D341Med (cell line): Measurements from ENCODE around the gene TAAR6.
"Not testable (repeated sequence)": the region's sequence is repeated elsewhere in the genome, so short reads cannot be mapped to it uniquely, and the experiment has no call there.

ENCODE experiments used
- DNase-seq: peaks from one replicate; pipeline ENCODE4 v3.0.0; 2012; ENCODE audit warnings: low spot score

TAAR6 gene, protein sequence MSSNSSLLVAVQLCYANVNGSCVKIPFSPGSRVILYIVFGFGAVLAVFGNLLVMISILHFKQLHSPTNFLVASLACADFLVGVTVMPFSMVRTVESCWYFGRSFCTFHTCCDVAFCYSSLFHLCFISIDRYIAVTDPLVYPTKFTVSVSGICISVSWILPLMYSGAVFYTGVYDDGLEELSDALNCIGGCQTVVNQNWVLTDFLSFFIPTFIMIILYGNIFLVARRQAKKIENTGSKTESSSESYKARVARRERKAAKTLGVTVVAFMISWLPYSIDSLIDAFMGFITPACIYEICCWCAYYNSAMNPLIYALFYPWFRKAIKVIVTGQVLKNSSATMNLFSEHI

GRCh38 chr6:132570221-132570777 lies at the start of gene TAAR6:
Gene TAAR6 (plus strand): TSS chr6:132570322. CDS start chr6:132570322, 0 bp downstream.
- DNase-seq, result no peak

DNA sequence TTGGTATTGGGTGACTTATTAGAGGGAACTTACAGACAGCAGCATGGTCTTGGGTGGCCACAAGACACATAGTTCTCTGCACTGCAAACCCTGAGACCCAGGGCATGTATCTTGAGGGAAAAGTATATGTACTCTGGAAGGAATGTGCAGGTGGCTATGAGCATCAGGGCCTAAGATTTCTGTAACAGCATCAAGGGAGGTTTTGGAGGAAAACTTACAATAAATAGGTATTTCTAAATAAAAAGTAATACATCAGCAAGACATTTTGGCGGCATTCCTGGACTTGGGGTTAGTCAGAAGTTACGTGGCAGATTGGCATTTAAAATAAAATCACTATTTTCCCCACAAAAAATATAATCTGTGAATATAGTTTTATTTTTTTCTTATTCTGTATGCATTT lies 49.2 kb upstream of the TAAR6 start:
- DNase-seq, result no peak

GRCh38 chr6:132524646-132525045 lies 45.5 kb upstream of the TAAR6 start:
- DNase-seq, result no peak

DNA sequence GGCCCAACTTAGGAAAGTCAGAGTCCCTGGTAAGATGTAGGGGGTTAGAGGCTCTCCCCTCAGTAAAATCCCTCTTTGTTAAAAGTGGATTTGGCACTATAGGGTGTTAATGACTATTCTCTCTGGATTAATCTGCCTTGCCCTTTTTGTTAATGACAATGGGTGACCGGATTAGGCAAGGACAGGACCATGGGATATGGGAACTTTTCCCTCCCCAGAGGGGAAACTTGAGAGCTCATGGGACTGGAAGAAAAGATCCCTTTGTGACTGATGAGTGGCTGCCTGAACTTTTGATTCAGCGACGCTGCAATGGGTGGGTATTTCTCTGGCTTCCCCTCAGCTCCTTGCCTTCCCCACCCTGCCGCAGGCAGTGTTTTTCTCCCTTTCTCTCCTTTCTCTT lies 44.3 kb upstream of the TAAR6 start:
- no peak for DNase-seq

GRCh38 chr6:132526461-132526860 lies 43.7 kb upstream of the TAAR6 start:
- DNase-seq, result no peak

DNA sequence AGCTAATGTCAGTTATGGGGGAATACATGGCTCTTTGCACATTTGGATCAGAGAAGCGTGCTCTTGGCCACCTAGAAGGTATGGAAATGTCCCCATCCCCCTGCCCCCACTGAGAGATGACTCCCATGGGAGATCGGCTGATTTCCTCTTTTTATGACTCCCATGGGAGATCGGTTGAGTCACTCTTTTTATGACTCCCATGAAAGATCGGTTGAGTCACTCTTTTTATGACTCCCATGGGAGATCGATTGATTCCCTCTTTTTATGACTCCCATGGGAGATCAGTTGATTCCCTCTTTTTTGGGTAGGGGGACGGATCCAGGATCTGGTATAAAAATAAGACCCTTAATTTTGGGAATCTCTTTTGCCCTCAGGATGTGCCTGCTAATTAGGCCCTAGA lies 42.3 kb upstream of the TAAR6 start:
- no peak for DNase-seq

DNA sequence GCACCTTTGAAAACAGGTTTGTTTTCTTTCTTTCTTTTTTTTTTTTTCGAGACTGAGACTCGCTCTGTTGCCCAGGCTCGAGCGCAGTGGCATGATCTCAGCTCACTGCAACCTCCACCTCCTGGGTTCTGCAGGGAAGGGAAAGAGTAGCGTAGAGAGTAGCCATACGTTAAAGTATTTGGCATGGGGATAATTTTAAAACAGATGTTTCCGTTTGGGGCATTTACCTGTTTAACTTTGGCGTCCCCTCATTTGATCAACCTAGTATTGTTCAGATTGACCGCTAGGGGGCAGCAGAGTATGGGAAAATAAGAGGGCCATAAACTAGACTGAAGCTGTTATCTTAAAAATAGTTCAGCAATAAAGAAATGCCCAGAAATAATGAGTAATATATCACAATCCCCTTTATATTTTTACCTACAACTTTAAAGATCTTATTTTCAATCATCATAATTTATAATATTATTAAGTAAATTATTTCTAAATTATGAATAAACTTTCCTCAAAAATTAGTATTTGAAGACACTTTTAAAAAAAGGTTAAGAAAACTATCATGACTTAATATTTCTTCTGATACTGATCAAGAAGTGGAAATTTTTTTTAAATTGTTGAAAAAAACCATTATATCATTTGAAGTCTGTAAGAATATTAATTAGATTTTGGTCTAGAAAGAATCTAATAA lies 39.7 kb upstream of the TAAR6 start:
- DNase-seq, result peak; percentile 44

DNA sequence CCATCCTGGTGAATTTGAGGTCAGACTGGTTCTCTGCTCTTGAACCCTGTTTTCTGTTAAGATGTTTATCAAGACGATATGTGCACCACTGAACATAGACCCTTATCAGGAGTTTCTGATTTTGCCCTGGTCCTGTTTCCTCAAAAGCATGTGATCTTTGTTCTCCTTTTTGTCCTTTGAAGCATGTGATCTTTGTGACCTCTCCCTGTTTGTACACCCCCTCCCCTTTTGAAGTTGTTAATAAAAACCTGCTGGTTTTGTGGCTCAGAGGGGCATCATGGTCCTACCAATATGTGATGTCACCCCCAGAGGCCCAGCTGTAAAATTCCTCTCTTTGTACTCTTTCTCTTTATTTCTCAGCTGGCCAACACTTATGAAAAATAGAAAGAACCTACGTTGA lies 35.6 kb upstream of the TAAR6 start:
- not testable (repeated sequence) for DNase-seq

GRCh38 chr6:132537145-132537544 lies 33.0 kb upstream of the TAAR6 start:
- no peak for DNase-seq

DNA sequence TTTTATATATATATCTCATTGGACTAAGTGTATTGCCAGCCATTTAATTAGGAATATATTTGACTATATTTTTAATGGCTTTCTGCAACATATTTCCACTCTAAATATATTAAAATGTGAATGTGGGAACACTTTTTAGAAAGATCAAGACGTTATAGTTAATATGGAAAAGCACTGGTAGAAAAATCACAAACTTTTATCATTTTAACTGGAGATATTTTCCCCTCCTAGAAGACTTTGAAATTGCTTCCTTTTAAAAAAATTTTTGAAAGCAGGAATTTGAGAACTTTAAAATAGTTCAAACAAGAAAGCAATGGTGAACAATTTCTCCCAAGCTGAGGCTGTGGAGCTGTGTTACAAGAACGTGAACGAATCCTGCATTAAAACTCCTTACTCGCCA lies 32.1 kb upstream of the TAAR6 start, which contains the start of gene TAAR9:
TAAR9 (plus strand) TSS at position 301 of the 400 bp plus-strand sequence; CDS start at position 314, 13 bp downstream.
- no peak for DNase-seq

DNA sequence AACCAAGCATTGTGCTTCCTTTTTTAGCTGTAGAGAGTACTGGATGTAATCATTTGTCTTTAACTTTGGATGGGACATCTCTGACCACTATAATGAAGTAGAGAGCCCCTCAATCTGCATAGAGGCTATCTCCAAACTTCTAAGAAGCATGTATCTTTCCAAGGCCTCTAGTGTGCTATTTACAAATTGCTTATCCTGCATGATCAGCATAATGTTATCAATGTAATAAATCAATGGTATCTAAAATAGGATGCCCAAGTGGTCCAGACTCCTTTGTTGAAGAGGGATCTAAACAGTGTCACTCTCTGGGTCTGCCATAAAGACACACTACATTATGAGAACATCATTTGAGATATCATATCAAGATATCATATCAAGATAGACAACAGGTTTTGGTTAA lies 25.3 kb upstream of the TAAR6 start:
- DNase-seq, result no peak

- DNase-seq, result no peak
Measured at GRCh38 chr6:132548746-132549463, 21.2 kb upstream of the TAAR6 start.

DNA sequence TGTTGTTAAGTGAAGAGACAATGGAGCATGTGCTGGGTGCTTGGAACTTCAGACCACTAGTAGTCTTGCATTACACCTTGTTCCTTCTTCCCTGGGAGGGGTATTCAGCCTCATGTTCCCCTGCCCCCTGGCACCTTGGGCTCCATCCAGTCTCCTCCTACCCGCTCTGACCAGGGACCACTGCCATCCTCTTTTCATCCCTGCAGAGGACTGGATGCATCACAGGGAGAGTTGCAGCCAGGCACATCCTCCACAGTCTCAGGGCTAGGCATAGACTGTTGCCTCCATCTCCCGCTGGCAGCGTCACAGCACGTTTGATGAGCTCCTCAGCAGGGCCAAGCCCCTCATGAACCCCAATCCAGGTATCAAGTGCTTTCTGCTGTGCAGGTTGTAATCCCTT lies 18.9 kb upstream of the TAAR6 start:
- DNase-seq, result no peak

- no peak for DNase-seq
Measured at GRCh38 chr6:132552372-132552771, 17.8 kb upstream of the TAAR6 start, which contains the start of gene TAAR8. Gene TAAR8 (plus strand): TSS chr6:132552672. CDS start chr6:132552693, 21 bp downstream.

DNA sequence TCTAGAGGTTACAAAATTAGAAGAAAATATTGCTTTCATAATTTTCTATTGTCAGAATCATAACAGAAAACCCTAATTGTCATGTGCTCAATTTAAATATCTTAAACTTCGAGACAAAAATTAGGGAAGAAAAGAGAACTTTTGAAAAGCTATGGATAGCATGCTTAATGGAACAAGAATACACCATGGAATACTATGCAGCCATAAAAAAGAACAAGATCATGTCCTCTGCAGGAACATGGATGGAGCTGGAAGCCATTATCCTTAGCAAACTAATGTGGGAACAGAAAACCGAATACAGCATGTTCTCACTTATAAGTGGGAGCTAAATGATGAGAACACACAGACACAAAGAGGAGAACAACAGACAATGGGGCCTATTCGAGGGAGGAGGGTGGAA lies 10.0 kb upstream of the TAAR6 start:
- DNase-seq, result not testable (repeated sequence)

DNA sequence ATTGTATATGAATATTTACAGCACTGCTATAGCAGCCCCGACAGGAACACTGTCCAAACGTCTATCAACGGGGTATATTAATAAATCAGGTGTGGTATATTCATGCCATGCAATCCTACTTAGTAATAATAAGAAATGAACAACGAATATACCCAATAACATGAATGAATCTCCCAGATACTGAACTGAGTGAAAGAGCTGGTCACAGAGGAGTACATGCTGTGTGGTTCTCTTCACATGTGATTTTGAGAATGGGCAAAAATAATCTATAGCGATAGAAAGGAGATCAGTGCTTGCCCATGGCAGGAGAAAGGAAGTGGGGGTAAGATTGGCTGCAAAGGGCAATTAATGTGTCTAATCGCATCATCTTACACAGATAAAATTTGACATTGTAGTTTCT lies 3.7 kb upstream of the TAAR6 start:
- DNase-seq, result no peak

DNA sequence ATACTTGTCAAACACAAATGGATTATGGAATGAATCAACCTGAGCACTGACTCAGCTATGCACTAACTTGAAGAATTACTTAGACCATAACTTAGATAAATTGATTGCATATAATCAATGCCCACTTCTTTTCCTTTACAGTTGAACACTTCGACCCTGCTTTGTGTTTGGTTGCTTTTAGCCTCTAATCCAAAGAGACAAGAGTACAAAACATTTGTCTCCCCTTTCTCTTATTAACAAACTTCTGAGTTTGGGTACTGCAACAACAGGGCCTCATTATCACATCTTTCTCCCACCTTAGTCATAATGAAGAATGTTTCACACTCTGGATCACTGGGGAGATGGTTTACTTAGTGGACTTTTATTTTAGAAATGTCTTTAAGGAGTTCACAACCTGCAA lies 2.6 kb upstream of the TAAR6 start:
- DNase-seq, result no peak

DNA sequence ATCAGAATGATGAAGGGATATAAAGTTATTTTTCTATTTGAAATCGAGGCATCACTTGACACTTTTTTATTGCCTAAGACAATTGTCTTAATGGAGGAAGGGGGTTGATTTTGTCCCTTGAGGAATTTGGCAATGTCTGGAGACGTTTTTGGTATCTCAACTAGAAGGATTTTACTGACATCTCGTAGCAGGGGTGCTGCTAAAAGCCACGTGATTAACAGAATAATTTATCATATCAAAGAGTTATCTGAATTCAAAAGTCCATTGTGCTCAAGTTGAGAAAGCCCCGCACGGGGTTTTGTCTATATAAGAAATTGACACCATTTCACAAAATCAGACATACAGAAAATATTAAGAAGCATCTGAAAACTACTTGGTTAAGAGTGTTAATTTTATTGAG lies 1.5 kb upstream of the TAAR6 start:
- DNase-seq, result no peak

DNA sequence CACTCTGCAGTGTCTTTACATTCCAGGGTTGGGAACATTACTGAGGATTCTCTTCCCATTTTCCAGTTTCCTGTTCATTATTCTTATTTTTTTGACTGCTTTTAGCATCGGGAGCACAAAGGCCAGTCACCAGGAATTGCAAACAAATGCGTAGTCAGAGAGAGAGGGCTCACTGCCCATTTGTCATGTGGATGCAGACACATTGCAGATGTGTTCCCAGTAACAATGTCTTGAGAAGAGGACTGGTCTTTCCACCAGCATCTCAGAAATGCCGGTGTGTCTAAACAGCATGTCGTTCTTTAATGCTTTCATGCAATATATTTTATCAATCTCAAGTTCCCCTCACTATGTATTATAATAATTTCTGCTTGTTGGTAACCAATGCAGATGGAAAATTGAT lies 952 bp upstream of the TAAR6 start:
- DNase-seq, result no peak

DNA sequence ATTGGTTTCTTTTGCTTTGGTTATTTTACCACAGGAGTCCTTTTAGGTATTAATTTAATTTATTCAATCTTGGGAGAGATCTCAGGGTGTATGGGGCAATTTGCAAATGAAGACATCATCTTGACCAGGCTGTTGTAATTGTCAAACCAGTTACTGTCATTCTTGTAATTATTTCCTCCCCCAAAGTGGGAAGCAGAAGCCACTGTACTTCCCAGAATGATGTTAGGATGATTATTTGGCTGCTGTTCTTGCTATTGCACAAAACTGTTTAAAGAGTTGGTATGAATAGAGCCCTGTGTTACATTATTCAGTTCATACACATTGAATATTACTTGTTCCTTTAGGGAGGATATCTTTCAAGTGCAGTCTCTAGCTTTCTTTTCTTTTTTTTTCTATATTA lies 1.7 kb downstream of the TAAR6 start:
- DNase-seq, result no peak

DNA sequence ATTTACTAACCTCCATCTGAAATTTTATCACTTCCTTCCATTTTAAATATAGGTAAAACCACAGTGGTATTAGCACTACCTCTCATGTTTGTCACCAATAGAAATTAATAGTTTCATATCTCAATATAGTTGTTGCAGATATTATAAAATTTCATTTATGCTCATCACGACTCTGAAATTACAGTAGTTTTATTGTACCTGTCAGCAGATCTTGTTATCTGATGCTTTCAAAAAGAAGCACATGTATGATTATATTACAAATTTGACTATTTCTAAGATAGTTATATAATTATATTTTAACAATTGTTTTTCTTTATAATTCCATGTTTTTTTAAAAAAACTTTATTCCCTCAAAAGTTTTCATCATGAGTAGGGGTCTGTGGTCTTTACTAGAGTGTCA lies 14.6 kb downstream of the TAAR6 start:
- DNase-seq, result no peak

DNA sequence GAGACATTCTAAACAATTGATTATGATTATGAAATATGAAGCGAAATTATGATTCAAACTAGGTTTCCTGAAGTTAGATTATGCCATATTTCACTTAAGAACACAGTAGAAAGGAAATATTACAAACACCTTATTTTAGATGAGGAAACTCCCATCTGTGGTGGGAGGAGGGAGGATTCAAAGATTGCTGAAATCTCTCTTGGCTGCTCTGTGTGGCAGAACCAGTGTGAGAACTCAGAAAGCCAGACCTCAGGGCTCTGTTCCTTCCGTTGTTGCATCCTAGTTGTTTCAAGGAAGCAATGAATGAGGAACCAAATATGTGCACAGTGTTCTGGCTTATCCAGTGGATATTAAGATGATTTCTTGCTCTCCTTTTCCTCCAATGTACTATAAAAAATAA lies 17.3 kb downstream of the TAAR6 start:
- no peak for DNase-seq

DNA sequence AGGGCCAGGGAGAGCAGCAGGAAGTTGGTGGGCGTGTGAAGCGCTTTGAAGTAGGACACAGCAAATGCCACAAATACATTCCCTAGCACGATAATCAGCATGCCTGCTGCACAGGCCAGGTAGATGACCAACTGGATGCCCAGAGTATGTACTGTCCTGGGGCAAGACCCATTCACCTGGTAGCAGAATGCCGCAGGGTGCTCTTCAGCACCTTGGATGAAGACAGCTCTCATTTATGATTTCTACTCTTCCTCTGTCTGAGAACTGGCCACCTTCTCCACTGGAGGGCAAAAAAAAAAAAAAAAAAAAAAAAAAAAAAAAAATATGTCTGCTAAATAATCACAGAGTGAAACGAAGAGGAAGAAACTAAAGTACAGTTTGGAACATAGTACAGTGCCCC lies 19.3 kb downstream of the TAAR6 start, which contains the start of gene TAAR5:
TAAR5 (minus strand) TSS at position 288 of the 400 bp plus-strand sequence; CDS start at position 233, 55 bp downstream.
- DNase-seq, result no peak
